K562 (cell line): ENCODE results near the gene ITGAL. TPM values are rescaled to one million over a fixed set of nuclear protein-coding genes. Genes with fewer than 3 reads are reported as not detected.

Source experiments
- ARID3A ChIP-seq: IDR thresholded peaks from 2 replicates; pipeline ENCODE4 v1.6.1; 2012; ENCODE audit warnings: low read depth, low read length, improper control_type of control experiment, borderline replicate concordance
- CBX2 ChIP-seq: fragments of 200-600 bp; sonication (generic); IDR thresholded peaks from one replicate; pipeline ENCODE4 v1.6.1; 2012; ENCODE audit warnings: mild to moderate bottlenecking, low read length, inconsistent platforms; ENCODE audit not compliant: insufficient read depth, poor library complexity, severe bottlenecking
- DLX4 ChIP-seq: fragments of 250-450 bp; sonication (Bioruptor Pico); IDR thresholded peaks from 2 replicates; pipeline ENCODE4 v1.6.1; 2021; ENCODE audit warnings: mild to moderate bottlenecking
- HBP1 ChIP-seq: fragments of 450-650 bp; formaldehyde crosslinking; IDR thresholded peaks from 2 replicates; pipeline ENCODE4 v1.4.0; 2022; ENCODE audit warnings: missing genetic modification characterization
- HMBOX1 ChIP-seq: sonication (generic); IDR thresholded peaks from 2 replicates; pipeline ENCODE4 v1.6.1; 2016
- HNRNPLL ChIP-seq: fragments of 200-400 bp; formaldehyde crosslinking; IDR thresholded peaks from 2 replicates; pipeline ENCODE4 v1.6.1; 2017; ENCODE audit warnings: low read length, low read depth, mild to moderate bottlenecking; ENCODE audit not compliant: poor library complexity, severe bottlenecking
- HNRNPUL1 ChIP-seq: fragments of 200-400 bp; formaldehyde crosslinking; IDR thresholded peaks from 2 replicates; pipeline ENCODE4 v1.6.1; 2017; ENCODE audit warnings: low read length
- NFE2 ChIP-seq: IDR thresholded peaks from 2 replicates; pipeline ENCODE4 v1.6.1; 2014; ENCODE audit warnings: antibody characterized with exemption, low read depth
- POLR2AphosphoS2 ChIP-seq: IDR thresholded peaks from 2 replicates; pipeline ENCODE4 v1.6.1; 2012; ENCODE audit warnings: low read length, improper control_type of control experiment
- POLR2AphosphoS5 ChIP-seq: IDR thresholded peaks from 2 replicates; pipeline ENCODE4 v1.6.1; 2011; ENCODE audit warnings: mild to moderate bottlenecking, low read depth, low read length, moderate library complexity; ENCODE audit not compliant: control insufficient read depth, insufficient read depth
- RUNX1 ChIP-seq: sonication (generic); IDR thresholded peaks from 2 replicates; pipeline ENCODE4 v1.6.1; 2016; ENCODE audit warnings: antibody characterized with exemption, low read depth
- SIN3B ChIP-seq: fragments of 450-650 bp; IDR thresholded peaks from 2 replicates; pipeline ENCODE4 v1.6.1; 2017; ENCODE audit warnings: low read depth, mild to moderate bottlenecking, moderate library complexity
- SP2 ChIP-seq: IDR thresholded peaks from 2 replicates; pipeline ENCODE4 v1.6.1; 2011; ENCODE audit warnings: mild to moderate bottlenecking, low read depth, low read length, moderate library complexity; ENCODE audit not compliant: poor library complexity, severe bottlenecking; ENCODE audit errors: extremely low read depth
- SREBF2 ChIP-seq: sonication (generic); formaldehyde crosslinking; IDR thresholded peaks from 2 replicates; pipeline ENCODE4 v1.4.0; 2020; ENCODE audit warnings: mild to moderate bottlenecking, missing genetic modification reagents
- SRSF1 ChIP-seq: fragments of 200-400 bp; formaldehyde crosslinking; IDR thresholded peaks from 2 replicates; pipeline ENCODE4 v1.6.1; 2017; ENCODE audit warnings: mild to moderate bottlenecking, low read depth, low read length, moderate library complexity
- TBL1XR1 ChIP-seq, 2 experiments: IDR thresholded peaks; 2 replicates each; pipeline ENCODE4 v1.6.1; 2012; ENCODE audit warnings: improper control_type of control experiment in 2 of 2, low read length in 2 of 2, mild to moderate bottlenecking in 1 of 2
- TBP ChIP-seq: optimal IDR thresholded peaks from 2 replicates; pipeline ENCODE3; 2011; ENCODE audit warnings: low read depth, low read length, improper control_type of control experiment
- TFAP4 ChIP-seq: sonication (generic); formaldehyde crosslinking; IDR thresholded peaks from 2 replicates; pipeline ENCODE4 v1.8.0; 2022; ENCODE audit warnings: missing genetic modification reagents, mild to moderate bottlenecking, moderate library complexity, borderline replicate concordance
- ZNF699 ChIP-seq: fragments of 250-450 bp; sonication (Bioruptor Pico); IDR thresholded peaks from 2 replicates; pipeline ENCODE4 v1.8.0; 2021; ENCODE audit warnings: mild to moderate bottlenecking, moderate library complexity; ENCODE audit not compliant: insufficient replicate concordance
- polyA plus RNA-seq, 8 experiments: library from polyadenylated mRNA; depleted of rRNA in 4 of 8; stranded (reverse) in 5 of 8; unstranded in 3 of 8; fragments of >200 nt; fragmentation: Nextera tagmentation in 2 of 8; fragmentation: Illumina TruSeq in 1 of 8; extraction: Ambion mirVana in 2 of 8; extraction: Trizol in 1 of 8; gene quantifications; 2 replicates each; pipeline versions ENCODE4 v1.2.1 to v1.2.3, GENCODE V29; 2011 to 2014; ENCODE audit warnings: inconsistent platforms in 1 of 8, missing spikeins in 1 of 8
- total RNA-seq, 7 experiments: library from RNA; depleted of rRNA in 6 of 7; stranded (reverse); fragments of >200 nt in 6 of 7; fragmentation: Illumina TruSeq in 2 of 7; extraction: Trizol in 2 of 7; gene quantifications; 2 replicates each; pipeline versions ENCODE4 v1.2.1 to v1.2.3, GENCODE V29; 2011 to 2021; ENCODE audit warnings: low replicate concordance in 1 of 7

Gene ITGAL
- total and polyA plus RNA-seq, 9 of the 15 experiments (the other 6 are each of a cell fraction or from before 2014, with no cell fraction given) = 0.01 to 0.53 TPM; not detected in 7

GRCh38 chr16:30557957-30558788 is 85.6 kb downstream of the ITGAL start, which contains the start of gene ZNF764 (continued):
- TF ChIP-seq TFAP4 (CRISPR knock-in tag) = peak; percentile 9; the same call in 1 of the 2 replicates
- no peak for TF ChIP-seq SREBF2 (CRISPR knock-in tag)
- TF ChIP-seq TBL1XR1 (IDR thresholded peaks at IDR 0.05; ENCODE audit: low read length in 2 of 2) = peak in 1 of 2 experiments; percentile 32; a peak in 3 of 4 replicates
- no peak for TF ChIP-seq HNRNPUL1
- TF ChIP-seq TBP = peak; percentile 75
- TF ChIP-seq NFE2 = no peak
- no peak for TF ChIP-seq POLR2AphosphoS2
- no peak for TF ChIP-seq SRSF1
- TF ChIP-seq HBP1 (CRISPR knock-in tag) = no peak
- TF ChIP-seq POLR2AphosphoS5 = 0 out of 2 replicates have a peak, but pooled peaks have one; percentile 36
- TF ChIP-seq DLX4 (CRISPR knock-in tag) = no peak
- TF ChIP-seq ARID3A = no peak
- TF ChIP-seq CBX2 = no peak
- TF ChIP-seq SP2 = no peak
- TF ChIP-seq HMBOX1 = peak; percentile 85
- TF ChIP-seq SIN3B = peak; percentile 66; the same call in 1 of the 2 replicates
- no peak for TF ChIP-seq ZNF699 (CRISPR knock-in tag)
- TF ChIP-seq HNRNPLL = peak; percentile 87
- no peak for TF ChIP-seq RUNX1
